SK-N-SH (cell line): ENCODE data around the gene PODXL2. TPM values are rescaled to one million over a fixed set of nuclear protein-coding genes. Genes with fewer than 3 reads are reported as not detected.
"Not testable (repeated sequence)": the region's sequence is repeated elsewhere in the genome, so short reads cannot be mapped to it uniquely, and the experiment has no call there.

Source experiments
- CTCF ChIA-PET: fragments of 300-600, 350-600 bp; formaldehyde crosslinking; extraction: SDS; loops from one replicate; lab custom pipeline; 2021; lab: Yijun Ruan, JAX
- POLR2A ChIA-PET: fragments of 350-600 bp; sonication (Branson Sonifier 250); formaldehyde crosslinking; extraction: SDS; loops from one replicate; lab custom pipeline; 2020; ENCODE audit warnings: antibody characterized with exemption, inconsistent platforms; lab: Yijun Ruan, JAX
- DNase-seq: peaks from one replicate; pipeline ENCODE4 v3.0.0; 2012
- H2AFZ ChIP-seq: fragments of 200-600 bp; sonication (generic); 2 replicates; pipeline ENCODE4 v1.8.1; 2016; ENCODE audit warnings: antibody characterized with exemption, mild to moderate bottlenecking, low read depth
- H3F3A ChIP-seq: fragments of 200-600 bp; sonication (generic); replicated peaks from 2 replicates; pipeline ENCODE3; 2016; ENCODE audit warnings: antibody characterized with exemption, mild to moderate bottlenecking; ENCODE audit not compliant: insufficient read depth
- H3K27ac ChIP-seq, 2 experiments: fragments of 200-500 bp in 1 of 2; fragments of 200-600 bp in 1 of 2; sonication (Bioruptor generic) in 1 of 2; sonication (generic), shearing (Covaris generic) in 1 of 2; 2 replicates each; pipeline versions ENCODE4 v1.5.1 to v1.6.1; 2014 to 2016; ENCODE audit warnings: low read depth in 2 of 2, inconsistent platforms in 1 of 2, low read length in 1 of 2, mild to moderate bottlenecking in 1 of 2, mixed read lengths in 1 of 2
- H3K27me3 ChIP-seq: fragments of 200-600 bp; sonication (generic), shearing (Covaris generic); 2 replicates; pipeline ENCODE4 v1.6.1; 2016; ENCODE audit warnings: mixed run types; ENCODE audit not compliant: insufficient read depth
- H3K36me3 ChIP-seq, 2 experiments: fragments of 200-500 bp in 1 of 2; fragments of 200-600 bp in 1 of 2; sonication (Bioruptor generic) in 1 of 2; sonication (generic) in 1 of 2; replicated peaks in 1 of 2; 2 replicates each; pipeline versions ENCODE3 to v1.5.1; 2014 to 2016; ENCODE audit warnings: low read length in 1 of 2, mild to moderate bottlenecking in 1 of 2; ENCODE audit not compliant: insufficient read depth in 2 of 2, control insufficient read depth in 1 of 2
- H3K4me1 ChIP-seq, 2 experiments: fragments of 200-500 bp in 1 of 2; fragments of 200-600 bp in 1 of 2; sonication (Bioruptor generic) in 1 of 2; sonication (generic), shearing (Covaris generic) in 1 of 2; 2 replicates each; pipeline versions ENCODE4 v1.5.1 to v1.6.1; 2014 to 2016; ENCODE audit warnings: low read depth in 1 of 2, low read length in 1 of 2, mixed run types in 1 of 2; ENCODE audit not compliant: insufficient read depth in 2 of 2, control insufficient read depth in 1 of 2
- H3K4me2 ChIP-seq: fragments of 200-600 bp; sonication (generic), shearing (Covaris generic); 2 replicates; pipeline ENCODE4 v1.6.1; 2017; ENCODE audit warnings: mixed run types
- H3K4me3 ChIP-seq, 2 experiments: fragments of 200-500 bp in 1 of 2; fragments of 200-600 bp in 1 of 2; sonication (Bioruptor generic) in 1 of 2; sonication (generic), shearing (Covaris generic) in 1 of 2; 2 replicates each; pipeline versions ENCODE4 v1.5.1 to v1.8.1; 2014 to 2016; ENCODE audit warnings: low read depth in 2 of 2, inconsistent platforms in 1 of 2, low read length in 1 of 2, mild to moderate bottlenecking in 1 of 2, mixed read lengths in 1 of 2, moderate library complexity in 1 of 2
- H3K79me2 ChIP-seq: fragments of 200-600 bp; sonication (generic); 2 replicates; pipeline ENCODE4 v1.8.1; 2017; ENCODE audit warnings: mild to moderate bottlenecking; ENCODE audit not compliant: insufficient read depth
- H3K9ac ChIP-seq: fragments of 200-600 bp; sonication (generic); 2 replicates; pipeline ENCODE4 v1.6.1; 2017; ENCODE audit warnings: mixed run types
- H3K9me2 ChIP-seq: fragments of 200-600 bp; sonication (generic); 2 replicates; pipeline ENCODE4 v1.6.1; 2017; ENCODE audit warnings: mixed run types
- H3K9me3 ChIP-seq: fragments of 200-600 bp; sonication (generic); 2 replicates; pipeline ENCODE4 v1.6.1; 2017; ENCODE audit warnings: mixed run types, mild to moderate bottlenecking, moderate library complexity
- H4K20me1 ChIP-seq: fragments of 200-600 bp; sonication (generic); 2 replicates; pipeline ENCODE4 v1.6.1; 2017; ENCODE audit warnings: mild to moderate bottlenecking, mixed run types; ENCODE audit not compliant: insufficient read depth
- ELF1 ChIP-seq: IDR thresholded peaks from 2 replicates; pipeline ENCODE4 v1.4.0; 2012
- FOSL2 ChIP-seq: IDR thresholded peaks from 2 replicates; pipeline ENCODE4 v1.4.0; 2012; ENCODE audit warnings: low read depth, mild to moderate bottlenecking, moderate library complexity, borderline replicate concordance
- FOXJ3 ChIP-seq: sonication (generic); formaldehyde crosslinking; IDR thresholded peaks from 2 replicates; pipeline ENCODE4 v1.5.1; 2020; ENCODE audit warnings: mild to moderate bottlenecking, missing genetic modification reagents
- GATA2 ChIP-seq: sonication (generic); formaldehyde crosslinking; IDR thresholded peaks from 2 replicates; pipeline ENCODE4 v1.5.0; 2020; ENCODE audit warnings: mild to moderate bottlenecking, missing genetic modification reagents
- MAX ChIP-seq: IDR thresholded peaks from 2 replicates; pipeline ENCODE4 v1.4.0; 2012; ENCODE audit warnings: low read depth
- MXI1 ChIP-seq: IDR thresholded peaks from 2 replicates; pipeline ENCODE4 v1.6.1; 2012; ENCODE audit warnings: mild to moderate bottlenecking, low read depth, low read length, improper control_type of control experiment
- NFIC ChIP-seq: IDR thresholded peaks from 2 replicates; pipeline ENCODE4 v1.4.0; 2012; ENCODE audit warnings: borderline replicate concordance
- POLR2AphosphoS5 ChIP-seq: IDR thresholded peaks from 2 replicates; pipeline ENCODE4 v1.6.1; 2012; ENCODE audit warnings: low read depth, low read length
- RAD21 ChIP-seq: IDR thresholded peaks from 2 replicates; pipeline ENCODE4 v1.6.1; 2012; ENCODE audit warnings: mild to moderate bottlenecking, low read length
- RXRA ChIP-seq: IDR thresholded peaks from 2 replicates; pipeline ENCODE4 v1.4.0; 2012; ENCODE audit warnings: low read depth, mild to moderate bottlenecking, borderline replicate concordance
- SIN3A ChIP-seq: IDR thresholded peaks from 2 replicates; pipeline ENCODE4 v1.6.1; 2012; ENCODE audit warnings: low read depth, mild to moderate bottlenecking, low read length, moderate library complexity, borderline replicate concordance
- SMC3 ChIP-seq: IDR thresholded peaks from 2 replicates; pipeline ENCODE4 v1.6.1; 2012; ENCODE audit warnings: low read depth, low read length, improper control_type of control experiment
- TAF1 ChIP-seq: IDR thresholded peaks from 2 replicates; pipeline ENCODE4 v1.6.1; 2012; ENCODE audit warnings: low read depth, mild to moderate bottlenecking, low read length, moderate library complexity, borderline replicate concordance
- TCF12 ChIP-seq: IDR thresholded peaks from 2 replicates; pipeline ENCODE4 v1.4.0; 2012
- TEAD4 ChIP-seq: IDR thresholded peaks from 2 replicates; pipeline ENCODE4 v1.4.0; 2012; ENCODE audit warnings: mild to moderate bottlenecking, borderline replicate concordance; ENCODE audit not compliant: insufficient read depth
- WGBS: methylation state at CpG from one replicate; pipeline ENCODE4 v1.1.6; 2017; ENCODE audit warnings: low lambda C conversion rate; 5-methylcytosine and 5-hydroxymethylcytosine counted together
- polyA plus RNA-seq, 3 experiments: library from polyadenylated mRNA; depleted of rRNA; stranded (reverse); fragments of >200 nt; gene quantifications; 2 replicates each; pipeline ENCODE4 v1.2.3, GENCODE V29; 2012

The PODXL2 gene
- polyA plus RNA-seq, 1 of the 3 experiments (the other 2 are of a cell fraction) = 27.5 TPM

- CTCF ChIA-PET = no interaction called here
These were observed 24.9 kb upstream of the PODXL2 start for GRCh38 chr3:127604035-127604434.

GRCh38 chr3:127604546-127605165, 24.3 kb upstream of the PODXL2 start:
- no peak for DNase-seq
- POLR2A ChIA-PET = no interaction called here
- Histone ChIP-seq H3K9me3 (no peaks in the 10 kb centered on the region), H3K79me2 (peaks cover 20% of the 10 kb centered on the region; the same call in 1 of the 2 replicates), H3K9me2 (no peaks in the 10 kb centered on the region), H3K27ac (no peak overlapping the region), H3K4me2 (no peak overlapping the region), H3K4me3 (no peak overlapping the region), H2AFZ (no peak overlapping the region), H3K36me3 (peaks cover 8 to 46% of the 10 kb centered on the region in 2 experiments), H3F3A (no peaks in the 10 kb centered on the region), H3K4me1 (peaks cover 0 to 8% of the 10 kb centered on the region in 2 experiments; a peak in 2 of 4 replicates), H3K9ac (no peak overlapping the region), H3K27me3 (no peaks in the 10 kb centered on the region), H4K20me1 (no peaks in the 10 kb centered on the region)
- WGBS = 96% methylated on average over 32 of the region's 41 CpGs
- CTCF ChIA-PET = interaction anchor here (1.1 to 1.3 kb wide), 2 partner anchors 30 to 87 kb away, joined by 3 to 6 read pairs; no protein-coding TSS in a partner anchor
- TF ChIP-seq TAF1 (no peak), SIN3A (no peak), TEAD4 (no peak), TCF12 (no peak), POLR2AphosphoS5 (no peak), FOXJ3 (CRISPR knock-in tag) (no peak)

More at GRCh38 chr3:127604035-127604434, 24.9 kb upstream of the PODXL2 start:
- Histone ChIP-seq H3K9me2 (no peaks in the 10 kb centered on the region), H3K4me3 (no peak overlapping the region), H3K36me3 (peaks cover 8 to 46% of the 10 kb centered on the region in 2 experiments), H3K9ac (no peak overlapping the region), H3F3A (no peaks in the 10 kb centered on the region), H3K27me3 (no peaks in the 10 kb centered on the region), H3K4me1 (peaks cover 3 to 13% of the 10 kb centered on the region in 2 experiments; a peak in 2 of 4 replicates), H4K20me1 (no peaks in the 10 kb centered on the region), H3K79me2 (peaks cover 26% of the 10 kb centered on the region), H3K27ac (no peak overlapping the region), H3K9me3 (no peaks in the 10 kb centered on the region), H3K4me2 (no peak overlapping the region), H2AFZ (no peak overlapping the region)
- POLR2A ChIA-PET = no interaction called here
- 98% methylated on average over 7 of the region's 7 CpGs for WGBS
- no peak for DNase-seq
- TF ChIP-seq ELF1 (no peak), FOSL2 (no peak), MAX (no peak), RXRA (no peak), GATA2 (no peak), FOXJ3 (CRISPR knock-in tag) (no peak), MXI1 (no peak), TAF1 (no peak), NFIC (no peak), RAD21 (no peak), SMC3 (no peak)

GRCh38 chr3:127605547-127605946, 23.4 kb upstream of the PODXL2 start:
- H3F3A ChIP-seq, H3K9me3 ChIP-seq, POLR2A ChIA-PET, H3K27me3 ChIP-seq, DNase-seq, H3K4me2 ChIP-seq, H4K20me1 ChIP-seq, H3K4me3 ChIP-seq, H3K4me1 ChIP-seq, H3K9me2 ChIP-seq, H2AFZ ChIP-seq, H3K27ac ChIP-seq, H3K9ac ChIP-seq: not testable (repeated sequence)
- peaks cover 8 to 51% of the 10 kb centered on the region in 2 experiments for H3K36me3 ChIP-seq
- WGBS = 97% methylated on average over 6 of the region's 7 CpGs
- CTCF ChIA-PET = interaction anchor here (0.7 to 1.3 kb wide), 4 partner anchors 15 to 1130 kb away, joined by 3 to 6 read pairs (median 3); partner anchors contain the start of gene TPRA1
- peaks cover 12% of the 10 kb centered on the region; the same call in 1 of the 2 replicates for H3K79me2 ChIP-seq
